Activated naive CD8-positive, alpha-beta T cell treated with anti-CD3 and anti-CD28 coated beads, Interleukin-2, amount 50 U/mL, for 16 hours (primary cell): Measurements from ENCODE around the gene CLIP4.
A peak's percentile ranks its signal among the peaks of the same experiment; 100 is the strongest.
"Not testable (repeated sequence)": the region's sequence is repeated elsewhere in the genome, so short reads cannot be mapped to it uniquely, and the experiment has no call there.

Experiments
- DNase-seq: peaks from one replicate; pipeline ENCODE4 v3.0.0-alpha.2; 2020; ENCODE audit warnings: low read depth, low spot score

Gene CLIP4

GRCh38 chr2:29104688-29105087, 10.5 kb upstream of the CLIP4 start:
- no peak for DNase-seq

GRCh38 chr2:29105375-29105774, 9.8 kb upstream of the CLIP4 start:
- no peak for DNase-seq

- DNase-seq, result no peak
Measured at GRCh38 chr2:29106256-29106655, 9.0 kb upstream of the CLIP4 start.

GRCh38 chr2:29106980-29107388, 8.2 kb upstream of the CLIP4 start:
- no peak for DNase-seq

- not testable (repeated sequence) for DNase-seq
Measured at GRCh38 chr2:29107547-29107946, 7.7 kb upstream of the CLIP4 start.

GRCh38 chr2:29108225-29108624, 7.0 kb upstream of the CLIP4 start:
- DNase-seq, result no peak

GRCh38 chr2:29109246-29109645, 6.0 kb upstream of the CLIP4 start:
- no peak for DNase-seq

GRCh38 chr2:29110916-29111535, 4.2 kb upstream of the CLIP4 start:
- no peak for DNase-seq

- no peak for DNase-seq
Measured at GRCh38 chr2:29112379-29112778, 2.8 kb upstream of the CLIP4 start.

- DNase-seq, result no peak
Measured at GRCh38 chr2:29113027-29113686, 2.1 kb upstream of the CLIP4 start.

- DNase-seq, result no peak
Measured at GRCh38 chr2:29113891-29114321, 1.3 kb upstream of the CLIP4 start.

GRCh38 chr2:29114586-29114945, 649 bp upstream of the CLIP4 start:
- no peak for DNase-seq

- DNase-seq, result peak; percentile 26
Measured at GRCh38 chr2:29115797-29116781, 874 bp downstream of the CLIP4 start.

GRCh38 chr2:29117636-29118303, 2.6 kb downstream of the CLIP4 start:
- DNase-seq, result no peak

- no peak for DNase-seq
Measured at GRCh38 chr2:29119211-29119610, 4.0 kb downstream of the CLIP4 start.

GRCh38 chr2:29120846-29121245, 5.6 kb downstream of the CLIP4 start:
- DNase-seq, result no peak

GRCh38 chr2:29123617-29124349, 8.6 kb downstream of the CLIP4 start:
- DNase-seq, result no peak

GRCh38 chr2:29124504-29124903, 9.3 kb downstream of the CLIP4 start:
- no peak for DNase-seq

- no peak for DNase-seq
Measured at GRCh38 chr2:29129586-29130281, 14.5 kb downstream of the CLIP4 start.

GRCh38 chr2:29130295-29130694, 15.1 kb downstream of the CLIP4 start:
- no peak for DNase-seq

- no peak for DNase-seq
Measured at GRCh38 chr2:29134933-29135332, 19.7 kb downstream of the CLIP4 start.
